Myocyte (in vitro differentiated cells): ENCODE measurements around the gene KCNH8. TPM values are rescaled to one million over a fixed set of nuclear protein-coding genes. Genes with fewer than 3 reads are reported as not detected.
"Not testable (repeated sequence)": the region's sequence is repeated elsewhere in the genome, so short reads cannot be mapped to it uniquely, and the experiment has no call there.

Source experiments
- DNase-seq: peaks from one replicate; pipeline ENCODE4 v3.0.0-alpha.2; 2012; ENCODE audit warnings: low read depth
- total RNA-seq: library from RNA; depleted of rRNA; stranded (reverse); fragments of >200 nt; gene quantifications from 2 replicates; pipeline ENCODE4 v1.2.3, GENCODE V29; 2014

Gene KCNH8
- total RNA-seq, 1 donor from 2014 or later: not detected

GRCh38 chr3:19171794-19172193, 23.5 kb downstream of the KCNH8 start:
- no peak for DNase-seq

- no peak for DNase-seq
These were observed 25.6 kb downstream of the KCNH8 start for GRCh38 chr3:19173945-19174344.

GRCh38 chr3:19183584-19183983, 35.3 kb downstream of the KCNH8 start:
- DNase-seq: no peak

GRCh38 chr3:19190126-19190525, 41.8 kb downstream of the KCNH8 start:
- no peak for DNase-seq

- DNase-seq: no peak
These were observed 42.3 kb downstream of the KCNH8 start for GRCh38 chr3:19190602-19191001.

- no peak for DNase-seq
These were observed 50.8 kb downstream of the KCNH8 start for GRCh38 chr3:19199131-19199530.

- DNase-seq: no peak
These were observed 54.0 kb downstream of the KCNH8 start for GRCh38 chr3:19202303-19202702.

GRCh38 chr3:19202754-19203153, 54.4 kb downstream of the KCNH8 start:
- no peak for DNase-seq

- no peak for DNase-seq
These were observed 58.2 kb downstream of the KCNH8 start for GRCh38 chr3:19206540-19206939.

- DNase-seq: no peak
These were observed 65.4 kb downstream of the KCNH8 start for GRCh38 chr3:19213603-19214220.

GRCh38 chr3:19215427-19215826, 67.1 kb downstream of the KCNH8 start:
- DNase-seq: no peak

- DNase-seq: no peak
These were observed 68.5 kb downstream of the KCNH8 start for GRCh38 chr3:19216669-19217337.

- DNase-seq: no peak
These were observed 72.0 kb downstream of the KCNH8 start for GRCh38 chr3:19220311-19220710.

GRCh38 chr3:19221081-19221480, 72.8 kb downstream of the KCNH8 start:
- DNase-seq: no peak

- no peak for DNase-seq
These were observed 78.2 kb downstream of the KCNH8 start for GRCh38 chr3:19226479-19226878.

GRCh38 chr3:19228167-19228566, 79.9 kb downstream of the KCNH8 start:
- no peak for DNase-seq

GRCh38 chr3:19229086-19229485, 80.8 kb downstream of the KCNH8 start:
- no peak for DNase-seq

- not testable (repeated sequence) for DNase-seq
These were observed 81.6 kb downstream of the KCNH8 start for GRCh38 chr3:19229881-19230280.

- DNase-seq: no peak
These were observed 83.6 kb downstream of the KCNH8 start for GRCh38 chr3:19231792-19232461.

- DNase-seq: no peak
These were observed 84.3 kb downstream of the KCNH8 start for GRCh38 chr3:19232566-19232965.

- DNase-seq: not testable (repeated sequence)
These were observed 85.8 kb downstream of the KCNH8 start for GRCh38 chr3:19233882-19234784.

- DNase-seq: no peak
These were observed 99.8 kb downstream of the KCNH8 start for GRCh38 chr3:19248143-19248542.
